MM.1S (cell line): ENCODE results near the gene ISYNA1.

ENCODE experiments used
- DNase-seq: peaks from one replicate; pipeline ENCODE4 v3.0.0-alpha.2; 2015
- H2AFZ ChIP-seq: fragments of 300-600 bp; sonication (generic); 2 replicates; pipeline ENCODE4 v1.6.0; 2016; ENCODE audit warnings: antibody characterized with exemption, low read length
- H3F3A ChIP-seq: fragments of 300-600 bp; sonication (generic); 2 replicates; pipeline ENCODE4 v1.6.1; 2016; ENCODE audit warnings: mild to moderate bottlenecking, antibody characterized with exemption, low read length, moderate library complexity, mixed read lengths; ENCODE audit not compliant: insufficient read depth
- H3K27ac ChIP-seq: fragments of 300-600 bp; sonication (generic); 2 replicates; pipeline ENCODE4 v1.5.1; 2016; ENCODE audit warnings: mild to moderate bottlenecking, low read length
- H3K27me3 ChIP-seq: fragments of 300-600 bp; sonication (generic); replicated peaks from 2 replicates; pipeline ENCODE4 v1.6.0; 2016; ENCODE audit warnings: low read length; ENCODE audit not compliant: insufficient read depth
- H3K36me3 ChIP-seq: fragments of 300-600 bp; sonication (generic); replicated peaks from 2 replicates; pipeline ENCODE4 v1.6.1; 2016; ENCODE audit warnings: mild to moderate bottlenecking, low read length, mixed read lengths; ENCODE audit not compliant: insufficient read depth
- H3K4me1 ChIP-seq: fragments of 300-600 bp; sonication (generic); 2 replicates; pipeline ENCODE4 v1.6.1; 2016; ENCODE audit warnings: low read length, mixed read lengths
- H3K4me2 ChIP-seq: fragments of 300-600 bp; sonication (generic); 2 replicates; pipeline ENCODE4 v1.6.0; 2016; ENCODE audit warnings: low read depth, low read length
- H3K4me3 ChIP-seq: fragments of 300-600 bp; sonication (generic); 2 replicates; pipeline ENCODE4 v1.5.1; 2016; ENCODE audit warnings: low read length, mixed read lengths
- H3K79me2 ChIP-seq: fragments of 300-600 bp; sonication (generic); 2 replicates; pipeline ENCODE4 v1.6.1; 2016; ENCODE audit warnings: mixed run types, low read length, mixed read lengths
- H3K9ac ChIP-seq: fragments of 300-600 bp; sonication (generic); 2 replicates; pipeline ENCODE4 v1.6.1; 2016; ENCODE audit warnings: low read length, mixed read lengths
- H3K9me2 ChIP-seq: fragments of 300-600 bp; sonication (generic); replicated peaks from 2 replicates; pipeline ENCODE4 v1.6.1; 2016; ENCODE audit warnings: mild to moderate bottlenecking, low read length, mixed read lengths; ENCODE audit not compliant: insufficient read depth
- H3K9me3 ChIP-seq: fragments of 300-600 bp; sonication (generic); replicated peaks from 2 replicates; pipeline ENCODE4 v1.6.1; 2016; ENCODE audit warnings: mild to moderate bottlenecking, low read length, mixed read lengths; ENCODE audit not compliant: insufficient read depth
- H4K20me1 ChIP-seq: fragments of 300-600 bp; sonication (generic); 2 replicates; pipeline ENCODE4 v1.6.1; 2016; ENCODE audit warnings: mild to moderate bottlenecking, low read length, moderate library complexity, mixed read lengths; ENCODE audit not compliant: insufficient read depth
- EZH2 ChIP-seq: fragments of 300-600 bp; sonication (generic); optimal IDR thresholded peaks from 2 replicates; pipeline ENCODE3; 2017; ENCODE audit warnings: low read depth, mild to moderate bottlenecking, antibody characterized with exemption, low read length, mixed read lengths
- EZH2phosphoT487 ChIP-seq: fragments of 300-600 bp; sonication (generic); IDR thresholded peaks from 2 replicates; pipeline ENCODE4 v1.6.1; 2018; ENCODE audit warnings: antibody characterized with exemption, low read length
- TF ChIP-seq, protein P1 (sequence below): fragments of 300-600 bp; sonication (generic); IDR thresholded peaks from 2 replicates; pipeline ENCODE4 v1.5.1; 2016; ENCODE audit warnings: antibody characterized with exemption, low read length, mixed read lengths

ISYNA1 gene

DNA sequence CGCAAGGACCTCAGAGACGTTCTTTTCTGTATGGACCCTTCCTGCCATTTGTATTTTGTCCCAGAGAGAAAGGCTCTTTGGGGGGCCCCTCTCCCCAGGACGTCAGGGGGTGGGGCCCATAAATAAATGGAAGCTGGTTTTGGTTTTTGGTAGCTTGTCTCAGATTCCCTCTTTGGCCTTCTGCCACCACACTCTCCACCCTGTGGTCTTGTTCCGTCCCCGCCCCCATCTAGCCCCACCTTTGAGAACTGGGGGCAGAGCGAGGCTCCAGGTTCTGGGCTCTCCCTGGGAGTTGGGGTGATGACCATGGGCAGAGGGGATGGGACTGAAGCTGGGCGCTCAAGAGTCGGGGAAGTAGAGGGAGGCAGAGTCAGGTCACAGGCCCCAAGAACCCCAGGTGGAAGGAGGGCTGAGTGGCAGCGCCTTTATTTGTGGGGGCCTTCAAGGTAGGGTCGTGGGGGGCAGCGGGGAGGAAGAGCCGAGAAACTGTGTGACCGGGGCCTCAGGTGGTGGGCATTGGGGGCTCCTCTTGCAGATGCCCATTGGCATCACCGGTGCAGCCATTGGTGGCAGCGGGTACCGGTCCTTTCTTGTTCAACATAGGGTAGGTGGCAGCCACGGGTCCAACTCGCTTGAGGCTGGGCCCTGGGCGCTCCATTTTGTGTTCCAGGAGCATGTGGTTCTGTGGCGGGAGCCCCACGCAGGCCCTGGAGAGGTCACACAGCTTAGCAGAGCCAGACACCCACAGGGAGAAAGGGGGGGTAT is 3.3 kb downstream of the ISYNA1 start:
- no peak overlapping the region for H3K4me3 ChIP-seq
- TF ChIP-seq, protein P1, sequence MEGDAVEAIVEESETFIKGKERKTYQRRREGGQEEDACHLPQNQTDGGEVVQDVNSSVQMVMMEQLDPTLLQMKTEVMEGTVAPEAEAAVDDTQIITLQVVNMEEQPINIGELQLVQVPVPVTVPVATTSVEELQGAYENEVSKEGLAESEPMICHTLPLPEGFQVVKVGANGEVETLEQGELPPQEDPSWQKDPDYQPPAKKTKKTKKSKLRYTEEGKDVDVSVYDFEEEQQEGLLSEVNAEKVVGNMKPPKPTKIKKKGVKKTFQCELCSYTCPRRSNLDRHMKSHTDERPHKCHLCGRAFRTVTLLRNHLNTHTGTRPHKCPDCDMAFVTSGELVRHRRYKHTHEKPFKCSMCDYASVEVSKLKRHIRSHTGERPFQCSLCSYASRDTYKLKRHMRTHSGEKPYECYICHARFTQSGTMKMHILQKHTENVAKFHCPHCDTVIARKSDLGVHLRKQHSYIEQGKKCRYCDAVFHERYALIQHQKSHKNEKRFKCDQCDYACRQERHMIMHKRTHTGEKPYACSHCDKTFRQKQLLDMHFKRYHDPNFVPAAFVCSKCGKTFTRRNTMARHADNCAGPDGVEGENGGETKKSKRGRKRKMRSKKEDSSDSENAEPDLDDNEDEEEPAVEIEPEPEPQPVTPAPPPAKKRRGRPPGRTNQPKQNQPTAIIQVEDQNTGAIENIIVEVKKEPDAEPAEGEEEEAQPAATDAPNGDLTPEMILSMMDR = no peak
- TF ChIP-seq EZH2phosphoT487 (no peak), EZH2 (no peak)
- H4K20me1 ChIP-seq = no peaks in the 10 kb centered on the region
- H3K27me3 ChIP-seq = peaks cover 16% of the 10 kb centered on the region; the same call in 1 of the 2 replicates
- DNase-seq = no peak
- peaks cover 3% of the 10 kb centered on the region; the same call in 1 of the 2 replicates for H3K4me1 ChIP-seq
- H3K9me3 ChIP-seq = no peaks in the 10 kb centered on the region
- no peaks in the 10 kb centered on the region for H3K79me2 ChIP-seq
- no peaks in the 10 kb centered on the region for H3K36me3 ChIP-seq
- H3K9ac ChIP-seq = no peak overlapping the region
- no peaks in the 10 kb centered on the region for H3K9me2 ChIP-seq
- no peak overlapping the region for H3K27ac ChIP-seq
- H3F3A ChIP-seq = 0 out of 2 replicates have a peak, but pooled peaks cover 4% of the 10 kb centered on the region
- H2AFZ ChIP-seq = no peak overlapping the region
- H3K4me2 ChIP-seq = no peak overlapping the region

DNA sequence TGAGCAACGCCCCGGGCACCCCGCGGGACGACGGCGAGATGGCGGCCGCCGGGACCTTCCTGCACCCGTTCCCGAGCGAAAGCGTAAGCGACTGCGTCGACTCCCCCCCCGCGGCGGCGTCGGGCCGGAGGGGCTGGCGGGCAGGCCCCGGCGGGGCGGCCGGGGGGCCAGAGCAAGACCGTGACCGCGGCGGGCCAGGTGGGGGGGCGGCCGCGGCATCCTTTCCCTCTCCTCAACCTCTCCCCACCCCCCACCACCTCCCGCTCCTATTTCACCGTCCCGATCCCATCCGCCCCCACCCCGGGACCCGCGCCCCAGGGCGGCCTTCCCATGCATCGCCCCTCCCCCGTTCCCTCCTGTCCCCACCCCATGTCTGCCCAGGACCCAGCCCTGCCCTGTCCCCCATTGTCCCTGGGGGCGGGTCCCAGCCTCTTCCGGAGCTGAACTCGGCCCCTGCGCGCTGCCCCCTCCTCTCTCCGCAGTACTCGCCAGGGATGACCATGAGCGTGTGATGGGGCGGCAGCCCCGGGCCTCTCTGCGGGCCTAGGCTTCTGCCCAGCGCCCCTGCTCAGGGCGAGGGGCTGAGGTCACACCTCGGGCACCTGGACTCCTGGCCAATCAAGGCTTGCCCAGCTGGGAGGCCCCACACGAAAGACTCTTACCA is 4.1 kb downstream of the ISYNA1 start:
- no peak overlapping the region for H3K27ac ChIP-seq
- H4K20me1 ChIP-seq = no peaks in the 10 kb centered on the region
- peaks cover 16% of the 10 kb centered on the region; the same call in 1 of the 2 replicates for H3K27me3 ChIP-seq
- no peak overlapping the region for H3K4me3 ChIP-seq
- no peak overlapping the region for H2AFZ ChIP-seq
- no peaks in the 10 kb centered on the region for H3K9me3 ChIP-seq
- H3K9me2 ChIP-seq = no peaks in the 10 kb centered on the region
- H3K4me1 ChIP-seq = peaks cover 4% of the 10 kb centered on the region; the same call in 1 of the 2 replicates
- H3K36me3 ChIP-seq = no peaks in the 10 kb centered on the region
- TF ChIP-seq EZH2phosphoT487 (no peak), EZH2 (no peak)
- TF ChIP-seq, protein P1 = no peak
- no peaks in the 10 kb centered on the region for H3F3A ChIP-seq
- H3K79me2 ChIP-seq = no peaks in the 10 kb centered on the region
- H3K4me2 ChIP-seq = no peak overlapping the region
- no peak for DNase-seq
- H3K9ac ChIP-seq = no peak overlapping the region

DNA sequence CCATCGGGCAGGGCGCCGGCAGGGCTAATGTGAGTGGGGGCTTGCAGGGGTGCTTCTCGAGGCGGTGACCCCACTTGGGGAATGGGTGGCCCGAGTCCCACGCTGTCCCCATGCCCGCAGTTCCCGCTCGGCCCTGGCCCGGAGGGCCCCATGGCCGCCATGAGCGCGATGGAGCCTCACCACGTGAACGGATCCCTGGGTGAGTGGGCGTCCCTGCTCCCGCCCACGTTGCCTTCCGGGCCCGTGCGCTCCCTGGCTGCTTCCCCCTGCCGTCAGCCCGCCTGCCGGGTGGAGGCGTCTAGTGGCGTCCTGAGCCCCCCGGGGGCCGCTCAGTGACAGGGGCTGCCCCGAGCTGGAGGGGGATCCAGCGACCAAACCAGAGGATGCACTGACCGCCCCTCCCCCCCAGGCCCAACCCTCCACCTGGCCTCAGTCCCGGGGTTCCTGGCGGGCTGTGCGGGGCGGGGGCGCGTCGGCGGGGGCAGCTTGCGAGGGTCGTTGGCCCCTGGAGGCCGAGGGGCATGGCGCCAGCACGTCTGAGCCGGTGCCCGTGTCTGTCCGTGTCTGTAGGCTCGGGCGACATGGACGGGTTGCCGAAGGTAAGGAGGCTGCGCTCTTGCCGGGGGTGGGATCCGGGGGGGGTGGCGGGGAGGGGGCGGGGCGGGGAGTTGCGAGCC is 4.8 kb downstream of the ISYNA1 start:
- Histone ChIP-seq H3K4me3 (no peak overlapping the region; the same call in 1 of the 2 replicates), H3K27ac (no peak overlapping the region), H3F3A (no peaks in the 10 kb centered on the region), H3K36me3 (no peaks in the 10 kb centered on the region), H3K4me1 (peaks cover 4% of the 10 kb centered on the region; the same call in 1 of the 2 replicates), H4K20me1 (no peaks in the 10 kb centered on the region), H3K9me2 (no peaks in the 10 kb centered on the region), H3K9ac (no peak overlapping the region), H3K4me2 (peak overlapping the region; percentile 47; the same call in 1 of the 2 replicates), H3K9me3 (no peaks in the 10 kb centered on the region), H3K79me2 (no peaks in the 10 kb centered on the region), H2AFZ (no peak overlapping the region), H3K27me3 (peaks cover 16% of the 10 kb centered on the region; the same call in 1 of the 2 replicates)
- TF ChIP-seq, protein P1 = no peak
- no peak for TF ChIP-seq EZH2phosphoT487
- TF ChIP-seq EZH2 = no peak
- no peak for DNase-seq
